HepG2 (cell line): ENCODE results near the gene MYO18B. TPM values are rescaled to one million over a fixed set of nuclear protein-coding genes. Genes with fewer than 3 reads are reported as not detected.

ENCODE experiments used
- ATAC-seq: fragments of 200-7000 bp; cut with Tn5 transposase; 3 replicates; pipeline ENCODE4 v1.9.1; 2020; ENCODE audit warnings: mild to moderate bottlenecking, moderate library complexity
- BruUV-seq: library from RNA; stranded (reverse); fragments of 400-500 nt; replicated peaks from 2 replicates; lab custom pipeline; 2021; lab: Mats Ljungman, UMichigan
- CTCF ChIA-PET: fragments of 300-600 bp; formaldehyde crosslinking; extraction: SDS; loops from one replicate; lab custom pipeline; 2021; ENCODE audit warnings: low total read pairs, inconsistent platforms, low intra/inter-chr PET ratio; lab: Yijun Ruan, JAX
- POLR2A ChIA-PET: fragments of 350-600 bp; sonication (Branson Sonifier 250); formaldehyde crosslinking; loops from one replicate; lab custom pipeline; 2020; ENCODE audit warnings: antibody characterized with exemption, inconsistent platforms; lab: Yijun Ruan, JAX
- DNase-seq: peaks from one replicate; pipeline ENCODE4 v3.0.0-alpha.2; 2015; ENCODE audit warnings: low spot score
- FAIRE-seq: peaks from 3 replicates; lab custom pipeline; 2011; peaks lifted over from hg19 to GRCh38; lab: Jason Lieb, UNC
- H2AFZ ChIP-seq: one replicate; pipeline ENCODE4 v1.6.1; 2011; ENCODE audit warnings: low read length, inconsistent platforms
- H3K27ac ChIP-seq: fragments of 300-600 bp; 3 replicates; pipeline ENCODE4 v1.8.0; 2011; ENCODE audit warnings: mixed run types, mild to moderate bottlenecking, mixed read lengths, low read length, inconsistent platforms; ENCODE audit not compliant: insufficient read depth; ENCODE audit errors: extremely low read length
- H3K27me3 ChIP-seq, 2 experiments: fragments of 200-600 bp in 1 of 2; 2 replicates in 1 of 2; 3 replicates in 1 of 2; pipeline versions ENCODE4 v1.6.0 to v1.8.0; 2011; ENCODE audit warnings: low read length in 2 of 2, mild to moderate bottlenecking in 2 of 2, moderate library complexity in 2 of 2, inconsistent platforms in 1 of 2; ENCODE audit not compliant: insufficient read depth in 2 of 2, control insufficient read depth in 1 of 2
- H3K36me3 ChIP-seq, 2 experiments: fragments of 200-600 bp in 1 of 2; replicated peaks in 1 of 2; 2 replicates in 1 of 2; 3 replicates in 1 of 2; pipeline versions ENCODE4 v1.5.1 to v1.8.0; 2011; ENCODE audit warnings: low read length in 2 of 2, inconsistent platforms in 1 of 2; ENCODE audit not compliant: insufficient read depth in 2 of 2, control insufficient read depth in 1 of 2
- H3K4me1 ChIP-seq: 2 replicates; pipeline ENCODE4 v1.5.1; 2012; ENCODE audit warnings: low read length, inconsistent platforms; ENCODE audit not compliant: insufficient read depth
- H3K4me2 ChIP-seq: 2 replicates; pipeline ENCODE4 v1.6.0; 2011; ENCODE audit warnings: low read depth, low read length, inconsistent platforms
- H3K4me3 ChIP-seq, 3 experiments: fragments of 200-600 bp in 1 of 3; sonication (generic), shearing (Covaris generic) in 1 of 3; replicated peaks in 1 of 3; 2 replicates each; pipeline ENCODE4 v1.5.1; 2011 to 2016; ENCODE audit warnings: low read length in 3 of 3, inconsistent platforms in 2 of 3, low read depth in 2 of 3, mild to moderate bottlenecking in 2 of 3, control low read depth in 1 of 3, mixed read lengths in 1 of 3; ENCODE audit not compliant: insufficient read depth in 1 of 3
- H3K79me2 ChIP-seq: one replicate; pipeline ENCODE4 v1.6.1; 2011; ENCODE audit warnings: low read length, inconsistent platforms; ENCODE audit not compliant: insufficient read depth
- H3K9ac ChIP-seq: 2 replicates; pipeline ENCODE4 v1.6.0; 2011; ENCODE audit warnings: mild to moderate bottlenecking, low read depth, low read length, inconsistent platforms; ENCODE audit not compliant: insufficient read depth
- H3K9me3 ChIP-seq: 2 replicates; pipeline ENCODE4 v1.5.1; 2012; ENCODE audit warnings: mild to moderate bottlenecking, low read length
- H4K20me1 ChIP-seq: 2 replicates; pipeline ENCODE4 v1.6.0; 2011; ENCODE audit warnings: inconsistent platforms, mild to moderate bottlenecking, low read length, moderate library complexity; ENCODE audit not compliant: insufficient read depth
- ARNT ChIP-seq: fragments of 450-650 bp; IDR thresholded peaks from 2 replicates; pipeline ENCODE4 v1.6.1; 2017
- CREB1 ChIP-seq, 2 experiments: fragments of 450-650 bp in 1 of 2; IDR thresholded peaks; 2 replicates each; pipeline ENCODE4 v1.6.1; 2016 to 2017; ENCODE audit warnings: control low read depth in 1 of 2, mild to moderate bottlenecking in 1 of 2, missing compliant biosample characterization in 1 of 2, missing genetic modification characterization in 1 of 2
- HNF1A ChIP-seq, 2 experiments: sonication (generic) in 1 of 2; formaldehyde crosslinking in 1 of 2; IDR thresholded peaks; 2 replicates each; pipeline versions ENCODE4 v1.4.0 to v1.6.1; 2016 to 2020; ENCODE audit warnings: borderline replicate concordance in 1 of 2, low read depth in 1 of 2, mild to moderate bottlenecking in 1 of 2, missing genetic modification reagents in 1 of 2
- HNRNPL ChIP-seq: fragments of 200-400 bp; formaldehyde crosslinking; IDR thresholded peaks from 2 replicates; pipeline ENCODE4 v1.6.1; 2017; ENCODE audit warnings: mild to moderate bottlenecking, low read depth, low read length
- NFATC3 ChIP-seq: sonication (generic); formaldehyde crosslinking; IDR thresholded peaks from 2 replicates; pipeline ENCODE4 v1.5.1; 2020; ENCODE audit warnings: mild to moderate bottlenecking, missing genetic modification reagents
- POLR2A ChIP-seq, 2 experiments: IDR thresholded peaks; 2 replicates each; pipeline ENCODE4 v1.6.1; 2011; ENCODE audit warnings: low read depth in 2 of 2, low read length in 2 of 2, mild to moderate bottlenecking in 1 of 2, moderate library complexity in 1 of 2; ENCODE audit not compliant: insufficient read depth in 1 of 2
- WIZ ChIP-seq: sonication (generic); formaldehyde crosslinking; IDR thresholded peaks from 2 replicates; pipeline ENCODE4 v1.5.1; 2020; ENCODE audit warnings: mild to moderate bottlenecking, missing genetic modification reagents
- ZBTB1 ChIP-seq: sonication (generic); formaldehyde crosslinking; IDR thresholded peaks from 2 replicates; pipeline ENCODE4 v1.4.0; 2020; ENCODE audit warnings: missing genetic modification reagents, borderline replicate concordance
- ZNF143 ChIP-seq: sonication (generic); formaldehyde crosslinking; IDR thresholded peaks from 2 replicates; pipeline ENCODE4 v1.4.0; 2020; ENCODE audit warnings: missing genetic modification reagents
- ZNF496 ChIP-seq: sonication (generic); formaldehyde crosslinking; IDR thresholded peaks from 2 replicates; pipeline ENCODE4 v1.8.1; 2023; ENCODE audit warnings: mild to moderate bottlenecking, moderate library complexity, missing genetic modification reagents; ENCODE audit not compliant: insufficient replicate concordance
- ZNF510 ChIP-seq: sonication (generic); formaldehyde crosslinking; IDR thresholded peaks from 2 replicates; pipeline ENCODE4 v1.4.0; 2020; ENCODE audit warnings: low read depth, mild to moderate bottlenecking, missing genetic modification reagents
- ZNF770 ChIP-seq: sonication (generic); formaldehyde crosslinking; IDR thresholded peaks from 2 replicates; pipeline ENCODE4 v1.5.0; 2020; ENCODE audit warnings: mild to moderate bottlenecking, missing genetic modification reagents
- WGBS: methylation state at CpG from one replicate; pipeline ENCODE4 v1.1.6; 2017; ENCODE audit warnings: low lambda C conversion rate; 5-methylcytosine and 5-hydroxymethylcytosine counted together
- in situ Hi-C: cut with HindIII; loops from 2 replicates; pipeline ENCODE4 v1.10.0; 2017; ENCODE audit warnings: low pct_unique_long_range_greater_than_20kb; ENCODE audit not compliant: extremely low pct_ligation_motif_present
- intact Hi-C: fragments of 100-400 bp; cut with micrococcal nuclease; formaldehyde crosslinking; loops from one replicate; pipeline ENCODE4 v1.10.0; 2022; ENCODE audit not compliant: unreplicated experiment
- polyA plus RNA-seq, 8 experiments: library from polyadenylated mRNA; depleted of rRNA in 3 of 8; stranded (reverse) in 7 of 8; unstranded in 1 of 8; fragments of >200 nt; fragmentation: Illumina TruSeq in 4 of 8; extraction: Trizol in 4 of 8; gene quantifications; 2 replicates each; pipeline versions ENCODE4 v1.2.1 to v1.2.3, GENCODE V29; 2011 to 2016; ENCODE audit warnings: low read depth in 4 of 8, missing spikeins in 1 of 8, mixed read lengths in 1 of 8; ENCODE audit not compliant: insufficient read depth in 1 of 8
- total RNA-seq, 5 experiments: library from RNA; depleted of rRNA; stranded (reverse); fragments of >200 nt; fragmentation: Illumina TruSeq; extraction: Trizol; gene quantifications; 2 replicates each; pipeline ENCODE4 v1.2.3, GENCODE V29; 2016; ENCODE audit warnings: low read depth in 1 of 5

The MYO18B gene
- total and polyA plus RNA-seq, 2 of the 13 experiments (the other 11 are each of a cell fraction or from before 2014, with no cell fraction given): 0.01 TPM; not detected in 1

GRCh38 chr22:25754527-25755202 is 12.7 kb downstream of the MYO18B start:
- Histone ChIP-seq H3K27ac (no peak overlapping the region), H3K79me2 (no peaks in the 10 kb centered on the region), H3K4me1 (peaks cover 15% of the 10 kb centered on the region), H2AFZ (no peak overlapping the region), H3K9me3 (no peaks in the 10 kb centered on the region), H3K4me3 (no peak overlapping the region), H3K36me3 (no peaks in the 10 kb centered on the region), H3K27me3 (no peaks in the 10 kb centered on the region; a peak in 1 of 5 replicates), H4K20me1 (no peaks in the 10 kb centered on the region), H3K9ac (no peak overlapping the region), H3K4me2 (no peak overlapping the region)
- DNase-seq (no peak), FAIRE-seq (no peak), ATAC-seq (no peak)
- ChIA-PET CTCF (no interaction called here), POLR2A (no interaction called here)
- 44% methylated on average over 11 of the region's 24 CpGs for WGBS
- TF ChIP-seq CREB1 (IDR thresholded peaks at IDR 0.05) (peak; percentile 44; the same call in 1 of the 2 replicates), CREB1 (CRISPR knock-in tag; IDR thresholded peaks at IDR 0.05) (no peak), WIZ (CRISPR knock-in tag) (no peak)
- intact Hi-C loops: no loop called here
- in situ Hi-C loops: no loop called here
- BruUV-seq: no TSS peak

DNA sequence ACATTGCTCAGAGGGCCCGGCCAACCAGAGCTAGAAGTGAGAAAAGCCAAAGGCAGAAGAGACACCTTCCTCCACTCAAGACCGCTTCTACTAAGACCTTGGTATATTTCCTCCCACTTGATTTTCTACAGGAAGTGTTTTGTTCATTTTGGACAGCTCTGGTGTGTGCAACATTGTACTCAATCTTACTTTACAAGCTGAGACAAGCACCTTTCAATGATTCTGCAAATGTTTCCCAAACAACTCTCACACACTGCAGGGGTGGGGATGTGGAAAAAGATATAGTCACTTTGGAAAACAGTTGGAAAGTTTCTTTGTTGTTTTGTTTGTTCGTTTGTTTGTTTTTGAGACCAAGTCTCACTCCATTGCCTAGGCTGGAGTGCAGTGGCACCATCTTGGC is 15.7 kb downstream of the MYO18B start:
- Histone ChIP-seq H3K27me3 (no peaks in the 10 kb centered on the region; a peak in 1 of 5 replicates), H3K4me3 (no peak overlapping the region), H3K79me2 (no peaks in the 10 kb centered on the region), H3K27ac (no peak overlapping the region), H4K20me1 (no peaks in the 10 kb centered on the region), H3K9me3 (no peaks in the 10 kb centered on the region), H3K36me3 (no peaks in the 10 kb centered on the region), H3K4me2 (no peak overlapping the region), H2AFZ (no peak overlapping the region), H3K9ac (no peak overlapping the region), H3K4me1 (peaks cover 34% of the 10 kb centered on the region)
- intact Hi-C loops (no loop called here), in situ Hi-C loops (no loop called here)
- FAIRE-seq (no peak), DNase-seq (no peak), ATAC-seq (no peak)
- WGBS: 59% methylated on average over 3 of the region's 3 CpGs
- ChIA-PET CTCF (no interaction called here), POLR2A (no interaction called here)
- BruUV-seq: no TSS peak
- TF ChIP-seq POLR2A (IDR thresholded peaks at IDR 0.05; ENCODE audit: insufficient read depth in 1 of 2, low read depth in 2 of 2, low read length in 2 of 2) (no peak), HNRNPL (no peak), ZNF143 (no peak), HNF1A (IDR thresholded peaks at IDR 0.05; ENCODE audit: low read depth) (no peak), HNF1A (CRISPR knock-in tag; IDR thresholded peaks at IDR 0.05; ENCODE audit: borderline replicate concordance) (no peak), ZNF510 (no peak), NFATC3 (CRISPR knock-in tag) (no peak), ZNF770 (CRISPR knock-in tag) (no peak), ZBTB1 (CRISPR knock-in tag) (no peak), ZNF496 (no peak), ARNT (no peak)
